Measurements from ENCODE around the gene RELN.

DNA sequence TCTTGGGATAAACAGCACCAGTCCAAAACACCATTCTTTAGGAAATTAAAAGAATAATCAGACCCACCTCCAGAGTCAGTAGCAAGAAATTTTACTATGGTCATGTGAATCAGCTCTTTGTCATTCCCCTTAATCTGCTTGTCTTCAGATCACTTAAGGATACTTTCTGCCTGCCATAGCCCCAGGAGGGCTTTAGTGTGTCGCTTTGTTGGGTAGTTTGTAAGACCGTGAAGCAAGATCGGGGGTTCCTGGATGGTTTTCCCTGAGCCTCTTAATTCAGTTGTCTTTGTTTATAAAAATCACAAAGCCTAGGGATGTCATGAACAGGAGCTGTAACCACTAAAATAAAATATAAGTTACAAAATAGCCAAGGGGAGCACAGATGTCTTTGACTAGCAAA is 223.6 kb downstream of the RELN start:
- TF ChIP-seq CTCF (conservative IDR thresholded peaks at IDR 0.05; ENCODE audit: low read depth, low read length): no peak
- no peak for TF ChIP-seq EZH2 (IDR thresholded peaks at IDR 0.05; ENCODE audit: low read length, unreplicated experiment)
- TF ChIP-seq EZH2phosphoT487 (IDR thresholded peaks at IDR 0.05; ENCODE audit: borderline replicate concordance, low read length): no peak
